HG02981 (cell line): ENCODE data around the gene HTR1B.

Source experiments
- ATAC-seq: cut with Tn5 transposase; IDR thresholded peaks from one replicate; pipeline ENCODE4 v1.9.1; 2021; ENCODE audit warnings: mild to moderate bottlenecking, moderate library complexity; ENCODE audit not compliant: unreplicated experiment

The HTR1B gene

GRCh38 chr6:77456531-77457248 lies 6.6 kb downstream of the HTR1B start:
- no peak for ATAC-seq

- ATAC-seq = no peak
Observed at GRCh38 chr6:77455271-77455670, 8.0 kb downstream of the HTR1B start.

- ATAC-seq = no peak
Observed at GRCh38 chr6:77454386-77454785, 8.9 kb downstream of the HTR1B start.

GRCh38 chr6:77451466-77451865 lies 11.8 kb downstream of the HTR1B start:
- ATAC-seq = no peak

GRCh38 chr6:77450924-77451323 lies 12.4 kb downstream of the HTR1B start:
- no peak for ATAC-seq

GRCh38 chr6:77448546-77448945 lies 14.7 kb downstream of the HTR1B start:
- no peak for ATAC-seq

GRCh38 chr6:77447254-77447653 lies 16.0 kb downstream of the HTR1B start:
- ATAC-seq = no peak

- no peak for ATAC-seq
Observed at GRCh38 chr6:77446249-77446648, 17.0 kb downstream of the HTR1B start.

GRCh38 chr6:77445214-77445613 lies 18.1 kb downstream of the HTR1B start:
- ATAC-seq = no peak

- no peak for ATAC-seq
Observed at GRCh38 chr6:77440206-77440976, 22.9 kb downstream of the HTR1B start.

GRCh38 chr6:77433888-77434287 lies 29.4 kb downstream of the HTR1B start:
- no peak for ATAC-seq

- no peak for ATAC-seq
Observed at GRCh38 chr6:77430504-77430903, 32.8 kb downstream of the HTR1B start.

- no peak for ATAC-seq
Observed at GRCh38 chr6:77425671-77426070, 37.6 kb downstream of the HTR1B start.

- ATAC-seq = no peak
Observed at GRCh38 chr6:77425216-77425615, 38.1 kb downstream of the HTR1B start.

GRCh38 chr6:77424761-77425160 lies 38.5 kb downstream of the HTR1B start:
- no peak for ATAC-seq

GRCh38 chr6:77416839-77417238 lies 46.5 kb downstream of the HTR1B start:
- ATAC-seq = no peak

GRCh38 chr6:77415706-77416105 lies 47.6 kb downstream of the HTR1B start:
- ATAC-seq = no peak
